HCT116 (cell line): ENCODE data around the gene POC1A. TPM values are rescaled to one million over a fixed set of nuclear protein-coding genes. Genes with fewer than 3 reads are reported as not detected.

ENCODE experiments used
- ATAC-seq: fragments of 200-7000 bp; cut with Tn5 transposase; 2 replicates; pipeline ENCODE4 v1.9.1; 2020; ENCODE audit warnings: mild to moderate bottlenecking, moderate library complexity
- BruUV-seq: library from RNA; stranded (reverse); fragments of 400-500 nt; replicated peaks from 2 replicates; lab custom pipeline; 2021; lab: Mats Ljungman, UMichigan
- CTCF ChIA-PET: fragments of 300-600 bp; sonication (Branson Sonifier 250); formaldehyde crosslinking; loops from one replicate; lab custom pipeline; 2021; ENCODE audit warnings: antibody characterized with exemption; lab: Charles Lee
- POLR2A ChIA-PET: fragments of 300-600, 350-600 bp; sonication (Branson Sonifier 250); formaldehyde crosslinking; loops from one replicate; lab custom pipeline; 2021; ENCODE audit warnings: antibody characterized with exemption; lab: Charles Lee
- RAD21 ChIA-PET, 2 experiments: fragments of 300-600 bp; sonication (Branson Sonifier 250); formaldehyde crosslinking; loops; one replicate each; lab custom pipeline; 2023; ENCODE audit warnings: low total read pairs in 2 of 2; ENCODE audit not compliant: uncharacterized antibody in 2 of 2, unreplicated experiment in 2 of 2, low non-redundant PET in 1 of 2; lab: Charles Lee
- DNase-seq: peaks from one replicate; pipeline ENCODE4 v3.0.0-alpha.2; 2010; ENCODE audit warnings: low read depth, low spot score
- H2AFZ ChIP-seq: fragments of 200-600 bp; shearing (Covaris generic), sonication (generic); 2 replicates; pipeline ENCODE4 v1.6.1; 2017; ENCODE audit warnings: low read depth, mixed run types, mixed read lengths, antibody characterized with exemption, low read length; ENCODE audit not compliant: poor library complexity, severe bottlenecking
- H3K27ac ChIP-seq: 2 replicates; pipeline ENCODE4 v1.5.1; 2012; ENCODE audit warnings: low read depth, low read length
- H3K27me3 ChIP-seq: fragments of 200-600 bp; sonication (generic); 2 replicates; pipeline ENCODE4 v1.6.1; 2016; ENCODE audit warnings: mixed run types, low read length, mixed read lengths; ENCODE audit not compliant: insufficient read depth
- H3K36me3 ChIP-seq, 2 experiments: fragments of 200-500 bp in 1 of 2; fragments of 200-600 bp in 1 of 2; sonication (Bioruptor generic) in 1 of 2; sonication (generic) in 1 of 2; 2 replicates each; pipeline versions ENCODE4 v1.5.1 to v1.6.1; 2014 to 2016; ENCODE audit warnings: low read length in 2 of 2, inconsistent platforms in 1 of 2, mixed read lengths in 1 of 2, mixed run types in 1 of 2; ENCODE audit not compliant: insufficient read depth in 2 of 2, control insufficient read depth in 1 of 2
- H3K4me1 ChIP-seq, 2 experiments: fragments of 200-600 bp in 1 of 2; sonication (generic) in 1 of 2; 2 replicates each; pipeline versions ENCODE4 v1.5.1 to v1.6.1; 2012 to 2017; ENCODE audit warnings: low read length in 2 of 2, inconsistent platforms in 1 of 2, mild to moderate bottlenecking in 1 of 2, mixed read lengths in 1 of 2, mixed run types in 1 of 2, moderate library complexity in 1 of 2; ENCODE audit not compliant: insufficient read depth in 2 of 2, control insufficient read depth in 1 of 2
- H3K4me2 ChIP-seq: fragments of 200-600 bp; sonication (generic); 2 replicates; pipeline ENCODE4 v1.6.1; 2017; ENCODE audit warnings: mixed run types, low read length, mixed read lengths
- H3K4me3 ChIP-seq, 2 experiments: fragments of 200-600 bp in 1 of 2; sonication (generic) in 1 of 2; replicated peaks in 1 of 2; 2 replicates each; pipeline ENCODE4 v1.5.1; 2011 to 2016; ENCODE audit warnings: low read length in 2 of 2, control low read depth in 1 of 2, low read depth in 1 of 2, mild to moderate bottlenecking in 1 of 2, mixed read lengths in 1 of 2, mixed run types in 1 of 2
- H3K79me2 ChIP-seq: fragments of 200-600 bp; sonication (generic); 2 replicates; pipeline ENCODE4 v1.6.1; 2017; ENCODE audit warnings: mild to moderate bottlenecking, mixed run types, low read length, moderate library complexity, mixed read lengths; ENCODE audit not compliant: insufficient read depth
- H3K9ac ChIP-seq: fragments of 200-600 bp; sonication (generic); 2 replicates; pipeline ENCODE4 v1.6.1; 2016; ENCODE audit warnings: low read length, mixed read lengths
- H3K9me2 ChIP-seq: fragments of 200-600 bp; sonication (generic), shearing (Covaris generic); 2 replicates; pipeline ENCODE4 v1.6.1; 2017; ENCODE audit warnings: mixed run types, mild to moderate bottlenecking, moderate library complexity; ENCODE audit not compliant: insufficient read depth
- H3K9me3 ChIP-seq, 2 experiments: fragments of 200-500 bp in 1 of 2; fragments of 200-600 bp in 1 of 2; sonication (Bioruptor generic) in 1 of 2; sonication (generic) in 1 of 2; 2 replicates each; pipeline ENCODE4 v1.6.1; 2014 to 2017; ENCODE audit warnings: low read length in 2 of 2, mixed read lengths in 2 of 2, inconsistent platforms in 1 of 2, low read depth in 1 of 2, mild to moderate bottlenecking in 1 of 2, mixed run types in 1 of 2, moderate library complexity in 1 of 2; ENCODE audit not compliant: control insufficient read depth in 1 of 2, insufficient read depth in 1 of 2
- H4K20me1 ChIP-seq: fragments of 200-600 bp; sonication (generic), shearing (Covaris generic); 2 replicates; pipeline ENCODE4 v1.6.1; 2017; ENCODE audit warnings: mixed run types, mild to moderate bottlenecking, moderate library complexity; ENCODE audit not compliant: insufficient read depth
- CBX3 ChIP-seq: IDR thresholded peaks from 2 replicates; pipeline ENCODE4 v1.6.1; 2012; ENCODE audit warnings: low read depth
- CEBPB ChIP-seq: IDR thresholded peaks from 2 replicates; pipeline ENCODE4 v1.6.1; 2012; ENCODE audit warnings: low read depth
- ELF1 ChIP-seq: IDR thresholded peaks from 2 replicates; pipeline ENCODE4 v1.6.1; 2012; ENCODE audit warnings: low read depth, borderline replicate concordance
- EZH2 ChIP-seq: fragments of 200-600 bp; sonication (generic); IDR thresholded peaks from 2 replicates; pipeline ENCODE4 v1.6.1; 2017; ENCODE audit warnings: antibody characterized with exemption, mixed run types
- EZH2phosphoT487 ChIP-seq: fragments of 200-600 bp; IDR thresholded peaks from 2 replicates; pipeline ENCODE4 v1.6.1; 2018; ENCODE audit warnings: antibody characterized with exemption, borderline replicate concordance
- FOSL1 ChIP-seq: IDR thresholded peaks from 2 replicates; pipeline ENCODE4 v1.6.1; 2012; ENCODE audit warnings: low read depth
- JUND ChIP-seq: IDR thresholded peaks from 2 replicates; pipeline ENCODE4 v1.6.1; 2012
- POLR2AphosphoS5 ChIP-seq: IDR thresholded peaks from 2 replicates; pipeline ENCODE4 v1.6.1; 2011; ENCODE audit warnings: mild to moderate bottlenecking, low read depth, low read length, moderate library complexity
- RAD21 ChIP-seq: IDR thresholded peaks from 2 replicates; pipeline ENCODE4 v1.6.1; 2012; ENCODE audit warnings: low read depth, mild to moderate bottlenecking
- SRF ChIP-seq: IDR thresholded peaks from 2 replicates; pipeline ENCODE4 v1.6.1; 2012; ENCODE audit warnings: low read depth
- TCF7L2 ChIP-seq: IDR thresholded peaks from 2 replicates; pipeline ENCODE4 v1.7.0; 2011; ENCODE audit warnings: borderline replicate concordance, inconsistent platforms; ENCODE audit not compliant: insufficient read depth, insufficient read length; ENCODE audit errors: extremely low read depth
- YY1 ChIP-seq: IDR thresholded peaks from 2 replicates; pipeline ENCODE4 v1.6.1; 2011; ENCODE audit warnings: low read length, low read depth, moderate library complexity, mild to moderate bottlenecking; ENCODE audit not compliant: insufficient replicate concordance; ENCODE audit errors: extremely low read depth
- ZFX ChIP-seq: fragments of 450-650 bp; IDR thresholded peaks from 2 replicates; pipeline ENCODE4 v1.6.1; 2017
- ZNF274 ChIP-seq: fragments of 200-500 bp; sonication (Bioruptor generic); IDR thresholded peaks from 2 replicates; pipeline ENCODE4 v1.6.1; 2014; ENCODE audit warnings: mild to moderate bottlenecking, low read depth, low read length, inconsistent platforms
- intact Hi-C: fragments of 100-400 bp; cut with micrococcal nuclease; formaldehyde crosslinking; loops from 2 replicates; pipeline ENCODE4 v1.10.0; 2022
- total RNA-seq: library from RNA; stranded (reverse); gene quantifications from one replicate; pipeline ENCODE4 v1.2.1, GENCODE V29; 2021; ENCODE audit not compliant: unreplicated experiment
- TF ChIP-seq, protein P1 (sequence below): IDR thresholded peaks from 2 replicates; pipeline ENCODE4 v1.6.1; 2011; ENCODE audit warnings: mild to moderate bottlenecking, low read length, moderate library complexity; ENCODE audit not compliant: insufficient replicate concordance; ENCODE audit errors: extremely low read depth
- TF ChIP-seq, protein P2 (sequence below), 3 experiments: fragments of 200-600 bp in 1 of 3; sonication (generic) in 1 of 3; IDR thresholded peaks in 2 of 3; conservative IDR thresholded peaks in 1 of 3; 2 replicates each; pipeline ENCODE4 v1.5.1; 2012 to 2017; ENCODE audit warnings: low read depth in 2 of 3, low read length in 2 of 3, antibody characterized with exemption in 1 of 3, borderline replicate concordance in 1 of 3, control low read depth in 1 of 3, mild to moderate bottlenecking in 1 of 3, mixed read lengths in 1 of 3, mixed run types in 1 of 3, moderate library complexity in 1 of 3; ENCODE audit not compliant: insufficient read depth in 1 of 3
- TF ChIP-seq, protein P3 (sequence below): IDR thresholded peaks from 2 replicates; pipeline ENCODE4 v1.6.1; 2012
- TF ChIP-seq, protein P4 (sequence below): IDR thresholded peaks from 2 replicates; pipeline ENCODE4 v1.6.1; 2012; ENCODE audit warnings: low read depth

POC1A gene
- total RNA-seq, 1 experiment from 2014 or later: 34.0 TPM

DNA sequence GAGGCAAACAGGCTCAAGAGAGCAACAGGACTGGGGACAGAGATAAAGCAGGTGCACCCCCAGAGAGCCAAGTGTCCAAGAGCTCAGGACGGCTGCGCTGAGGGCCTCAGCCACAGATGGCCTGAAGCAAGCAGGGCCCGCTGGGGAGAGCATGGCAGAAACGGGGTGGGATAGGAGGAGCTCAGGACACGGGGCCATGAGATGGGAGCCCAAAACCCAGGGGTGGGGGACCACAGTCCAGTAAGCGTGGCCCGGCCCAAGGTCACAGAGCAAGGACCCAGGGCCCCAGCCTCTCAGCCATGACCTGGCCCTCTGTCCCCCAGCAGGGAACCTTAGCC, 107.4 kb downstream of the POC1A start:
- ATAC-seq: peak; percentile 49
- DNase-seq: no peak
- Histone ChIP-seq H2AFZ (no peak overlapping the region), H3K4me2 (peak overlapping the region; percentile 57), H3K4me3 (peak overlapping the region; percentile 22 to 35; a peak in 3 of 4 replicates), H4K20me1 (no peaks in the 10 kb centered on the region), H3K27me3 (no peaks in the 10 kb centered on the region), H3K9me2 (no peaks in the 10 kb centered on the region), H3K9ac (peak overlapping the region; percentile 50), H3K36me3 (peaks cover 9 to 21% of the 10 kb centered on the region in 2 experiments; a peak in 2 of 4 replicates), H3K9me3 (no peaks in the 10 kb centered on the region), H3K79me2 (peaks cover 13% of the 10 kb centered on the region; the same call in 1 of the 2 replicates), H3K4me1 (peaks cover 22 to 49% of the 10 kb centered on the region in 2 experiments), H3K27ac (peak overlapping the region; percentile 37)
- intact Hi-C loops: no loop called here
- ChIA-PET CTCF (interaction anchor here (1.5 kb wide), 1 partner anchor 10 kb away, joined by 5 read pairs; no protein-coding TSS in a partner anchor), RAD21 (no interaction called here), POLR2A (interaction anchor here (0.7 to 1.4 kb wide), 6 partner anchors 11 to 191 kb away, joined by 3 to 8 read pairs (median 4); partner anchors contain the start of gene RPL29)
- no TSS peak for BruUV-seq
- no peak for TF ChIP-seq ELF1
- no peak for TF ChIP-seq CBX3
- TF ChIP-seq, protein P1, sequence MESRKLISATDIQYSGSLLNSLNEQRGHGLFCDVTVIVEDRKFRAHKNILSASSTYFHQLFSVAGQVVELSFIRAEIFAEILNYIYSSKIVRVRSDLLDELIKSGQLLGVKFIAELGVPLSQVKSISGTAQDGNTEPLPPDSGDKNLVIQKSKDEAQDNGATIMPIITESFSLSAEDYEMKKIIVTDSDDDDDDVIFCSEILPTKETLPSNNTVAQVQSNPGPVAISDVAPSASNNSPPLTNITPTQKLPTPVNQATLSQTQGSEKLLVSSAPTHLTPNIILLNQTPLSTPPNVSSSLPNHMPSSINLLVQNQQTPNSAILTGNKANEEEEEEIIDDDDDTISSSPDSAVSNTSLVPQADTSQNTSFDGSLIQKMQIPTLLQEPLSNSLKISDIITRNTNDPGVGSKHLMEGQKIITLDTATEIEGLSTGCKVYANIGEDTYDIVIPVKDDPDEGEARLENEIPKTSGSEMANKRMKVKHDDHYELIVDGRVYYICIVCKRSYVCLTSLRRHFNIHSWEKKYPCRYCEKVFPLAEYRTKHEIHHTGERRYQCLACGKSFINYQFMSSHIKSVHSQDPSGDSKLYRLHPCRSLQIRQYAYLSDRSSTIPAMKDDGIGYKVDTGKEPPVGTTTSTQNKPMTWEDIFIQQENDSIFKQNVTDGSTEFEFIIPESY: no peak
- TF ChIP-seq RAD21: no peak
- TF ChIP-seq TCF7L2: no peak
- TF ChIP-seq, protein P2, sequence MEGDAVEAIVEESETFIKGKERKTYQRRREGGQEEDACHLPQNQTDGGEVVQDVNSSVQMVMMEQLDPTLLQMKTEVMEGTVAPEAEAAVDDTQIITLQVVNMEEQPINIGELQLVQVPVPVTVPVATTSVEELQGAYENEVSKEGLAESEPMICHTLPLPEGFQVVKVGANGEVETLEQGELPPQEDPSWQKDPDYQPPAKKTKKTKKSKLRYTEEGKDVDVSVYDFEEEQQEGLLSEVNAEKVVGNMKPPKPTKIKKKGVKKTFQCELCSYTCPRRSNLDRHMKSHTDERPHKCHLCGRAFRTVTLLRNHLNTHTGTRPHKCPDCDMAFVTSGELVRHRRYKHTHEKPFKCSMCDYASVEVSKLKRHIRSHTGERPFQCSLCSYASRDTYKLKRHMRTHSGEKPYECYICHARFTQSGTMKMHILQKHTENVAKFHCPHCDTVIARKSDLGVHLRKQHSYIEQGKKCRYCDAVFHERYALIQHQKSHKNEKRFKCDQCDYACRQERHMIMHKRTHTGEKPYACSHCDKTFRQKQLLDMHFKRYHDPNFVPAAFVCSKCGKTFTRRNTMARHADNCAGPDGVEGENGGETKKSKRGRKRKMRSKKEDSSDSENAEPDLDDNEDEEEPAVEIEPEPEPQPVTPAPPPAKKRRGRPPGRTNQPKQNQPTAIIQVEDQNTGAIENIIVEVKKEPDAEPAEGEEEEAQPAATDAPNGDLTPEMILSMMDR (IDR thresholded peaks at IDR 0.05 in 2 of 3, conservative IDR thresholded peaks at IDR 0.05 in 1 of 3; ENCODE audit: borderline replicate concordance in 1 of 3, insufficient read depth in 1 of 3, low read depth in 2 of 3, low read length in 2 of 3): no peak
- TF ChIP-seq EZH2phosphoT487: no peak
- TF ChIP-seq, protein P3, sequence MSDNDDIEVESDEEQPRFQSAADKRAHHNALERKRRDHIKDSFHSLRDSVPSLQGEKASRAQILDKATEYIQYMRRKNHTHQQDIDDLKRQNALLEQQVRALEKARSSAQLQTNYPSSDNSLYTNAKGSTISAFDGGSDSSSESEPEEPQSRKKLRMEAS: no peak
- no peak for TF ChIP-seq ZNF274
- no peak for TF ChIP-seq JUND
- no peak for TF ChIP-seq ZFX
- no peak for TF ChIP-seq FOSL1
- TF ChIP-seq POLR2AphosphoS5: no peak
- no peak for TF ChIP-seq YY1
- TF ChIP-seq EZH2: no peak
- TF ChIP-seq, protein P4, sequence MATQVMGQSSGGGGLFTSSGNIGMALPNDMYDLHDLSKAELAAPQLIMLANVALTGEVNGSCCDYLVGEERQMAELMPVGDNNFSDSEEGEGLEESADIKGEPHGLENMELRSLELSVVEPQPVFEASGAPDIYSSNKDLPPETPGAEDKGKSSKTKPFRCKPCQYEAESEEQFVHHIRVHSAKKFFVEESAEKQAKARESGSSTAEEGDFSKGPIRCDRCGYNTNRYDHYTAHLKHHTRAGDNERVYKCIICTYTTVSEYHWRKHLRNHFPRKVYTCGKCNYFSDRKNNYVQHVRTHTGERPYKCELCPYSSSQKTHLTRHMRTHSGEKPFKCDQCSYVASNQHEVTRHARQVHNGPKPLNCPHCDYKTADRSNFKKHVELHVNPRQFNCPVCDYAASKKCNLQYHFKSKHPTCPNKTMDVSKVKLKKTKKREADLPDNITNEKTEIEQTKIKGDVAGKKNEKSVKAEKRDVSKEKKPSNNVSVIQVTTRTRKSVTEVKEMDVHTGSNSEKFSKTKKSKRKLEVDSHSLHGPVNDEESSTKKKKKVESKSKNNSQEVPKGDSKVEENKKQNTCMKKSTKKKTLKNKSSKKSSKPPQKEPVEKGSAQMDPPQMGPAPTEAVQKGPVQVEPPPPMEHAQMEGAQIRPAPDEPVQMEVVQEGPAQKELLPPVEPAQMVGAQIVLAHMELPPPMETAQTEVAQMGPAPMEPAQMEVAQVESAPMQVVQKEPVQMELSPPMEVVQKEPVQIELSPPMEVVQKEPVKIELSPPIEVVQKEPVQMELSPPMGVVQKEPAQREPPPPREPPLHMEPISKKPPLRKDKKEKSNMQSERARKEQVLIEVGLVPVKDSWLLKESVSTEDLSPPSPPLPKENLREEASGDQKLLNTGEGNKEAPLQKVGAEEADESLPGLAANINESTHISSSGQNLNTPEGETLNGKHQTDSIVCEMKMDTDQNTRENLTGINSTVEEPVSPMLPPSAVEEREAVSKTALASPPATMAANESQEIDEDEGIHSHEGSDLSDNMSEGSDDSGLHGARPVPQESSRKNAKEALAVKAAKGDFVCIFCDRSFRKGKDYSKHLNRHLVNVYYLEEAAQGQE: no peak
- TF ChIP-seq SRF: no peak
- TF ChIP-seq CEBPB: no peak
